Neural progenitor cell (in vitro differentiated cells): Measurements from ENCODE around the gene PLXNA4. TPM values are rescaled to one million over a fixed set of nuclear protein-coding genes. Genes with fewer than 3 reads are reported as not detected.
A peak's percentile ranks its signal among the peaks of the same experiment; 100 is the strongest.

ENCODE experiments used
- DNase-seq: peaks from one replicate; pipeline ENCODE4 v3.0.0-alpha.2; 2016; ENCODE audit warnings: low spot score
- H2AFZ ChIP-seq: fragments of 200-600 bp; sonication (generic); replicated peaks from 2 replicates; pipeline ENCODE4 v1.6.1; 2016; ENCODE audit warnings: antibody characterized with exemption
- H3F3A ChIP-seq: fragments of 200-600 bp; sonication (generic); 2 replicates; pipeline ENCODE4 v1.6.1; 2016; ENCODE audit warnings: antibody characterized with exemption, low read depth
- H3K27ac ChIP-seq: fragments of 200-600 bp; sonication (generic); 2 replicates; pipeline ENCODE4 v1.5.1; 2016; ENCODE audit warnings: mild to moderate bottlenecking
- H3K27me3 ChIP-seq: fragments of 200-600 bp; sonication (generic); 2 replicates; pipeline ENCODE4 v1.6.1; 2016; ENCODE audit warnings: mild to moderate bottlenecking, moderate library complexity
- H3K36me3 ChIP-seq: fragments of 200-600 bp; sonication (generic); 2 replicates; pipeline ENCODE4 v1.5.1; 2016
- H3K4me1 ChIP-seq: fragments of 200-600 bp; sonication (generic); 2 replicates; pipeline ENCODE4 v1.6.1; 2016; ENCODE audit warnings: mixed run types
- H3K4me2 ChIP-seq: fragments of 200-600 bp; sonication (generic); 2 replicates; pipeline ENCODE4 v1.6.1; 2016
- H3K4me3 ChIP-seq: fragments of 200-600 bp; sonication (generic); 2 replicates; pipeline ENCODE4 v1.5.1; 2016
- H3K79me2 ChIP-seq: fragments of 200-600 bp; sonication (generic); 2 replicates; pipeline ENCODE4 v1.6.1; 2016; ENCODE audit warnings: low read depth
- H3K9ac ChIP-seq: fragments of 200-600 bp; sonication (generic); 2 replicates; pipeline ENCODE4 v1.6.1; 2016
- H3K9me3 ChIP-seq: fragments of 200-600 bp; sonication (generic); 2 replicates; pipeline ENCODE4 v1.5.1; 2016; ENCODE audit warnings: low read depth
- H4K20me1 ChIP-seq: fragments of 200-600 bp; sonication (generic); 2 replicates; pipeline ENCODE4 v1.6.1; 2016; ENCODE audit warnings: low read depth
- H3K27ac Mint-ChIP-seq: 3 replicates; pipeline ENCODE4 v1.8.0; 2021; ENCODE audit warnings: mixed read lengths
- H3K27me3 Mint-ChIP-seq: 2 replicates; pipeline ENCODE4 v1.8.0; 2022; ENCODE audit warnings: low read depth, mild to moderate bottlenecking, inconsistent platforms, moderate library complexity, mixed read lengths; ENCODE audit not compliant: insufficient read depth
- H3K36me3 Mint-ChIP-seq: 3 replicates; pipeline ENCODE4 v1.8.0; 2021; ENCODE audit warnings: mixed read lengths
- H3K4me1 Mint-ChIP-seq: 3 replicates; pipeline ENCODE4 v1.8.0; 2021; ENCODE audit warnings: mixed read lengths
- H3K4me3 Mint-ChIP-seq: 3 replicates; pipeline ENCODE4 v1.8.0; 2021; ENCODE audit warnings: mild to moderate bottlenecking, moderate library complexity, mixed read lengths
- H3K9me3 Mint-ChIP-seq: 3 replicates; pipeline ENCODE4 v1.8.0; 2020; ENCODE audit warnings: mixed read lengths
- EZH2 ChIP-seq: fragments of 200-600 bp; sonication (generic); IDR thresholded peaks from 2 replicates; pipeline ENCODE4 v1.6.1; 2017; ENCODE audit warnings: antibody characterized with exemption, mild to moderate bottlenecking, moderate library complexity
- EZH2phosphoT487 ChIP-seq: fragments of 200-600 bp; sonication (generic); IDR thresholded peaks from 2 replicates; pipeline ENCODE4 v1.6.1; 2017; ENCODE audit warnings: antibody characterized with exemption
- total RNA-seq: library from RNA; depleted of rRNA; stranded (reverse); fragments of >200 nt; gene quantifications from 2 replicates; pipeline ENCODE4 v1.2.3, GENCODE V29; 2015; ENCODE audit warnings: low replicate concordance
- TF ChIP-seq, protein P1 (sequence below): fragments of 200-600 bp; sonication (generic); IDR thresholded peaks from 2 replicates; pipeline ENCODE4 v1.5.1; 2017; ENCODE audit warnings: antibody characterized with exemption, mild to moderate bottlenecking

The PLXNA4 gene
- total RNA-seq, 1 donor from 2014 or later: 0.49 TPM

DNA sequence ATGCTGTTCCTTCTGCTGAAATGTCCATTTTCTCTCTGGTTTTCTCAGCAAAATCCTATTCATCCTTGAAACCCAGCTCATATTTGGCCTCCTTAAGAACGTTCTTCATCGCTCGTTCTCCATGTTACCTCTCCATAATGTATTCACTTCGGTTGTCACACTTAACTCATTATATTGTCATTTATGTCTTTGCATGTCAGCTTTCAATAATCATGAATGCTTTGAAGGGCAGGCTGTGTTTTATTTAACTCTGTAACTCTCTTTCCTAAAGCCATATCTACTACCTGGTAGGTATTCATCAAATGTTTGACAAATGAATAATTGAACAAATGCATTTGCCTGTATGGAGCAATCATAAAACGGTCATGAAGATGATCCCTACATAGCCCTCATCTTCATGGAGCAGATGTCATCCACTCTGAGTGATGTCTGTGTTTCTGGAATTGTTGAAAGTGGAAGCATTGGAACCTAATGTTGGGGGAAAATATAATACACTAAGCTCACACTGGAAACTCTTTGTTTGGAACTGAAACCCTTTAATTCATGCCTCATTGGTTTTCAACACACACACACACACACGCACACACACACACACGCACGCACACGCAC, 303.4 kb downstream of the PLXNA4 start:
- no peaks in the 10 kb centered on the region for H3K9me3 Mint-ChIP-seq
- TF ChIP-seq, protein P1, sequence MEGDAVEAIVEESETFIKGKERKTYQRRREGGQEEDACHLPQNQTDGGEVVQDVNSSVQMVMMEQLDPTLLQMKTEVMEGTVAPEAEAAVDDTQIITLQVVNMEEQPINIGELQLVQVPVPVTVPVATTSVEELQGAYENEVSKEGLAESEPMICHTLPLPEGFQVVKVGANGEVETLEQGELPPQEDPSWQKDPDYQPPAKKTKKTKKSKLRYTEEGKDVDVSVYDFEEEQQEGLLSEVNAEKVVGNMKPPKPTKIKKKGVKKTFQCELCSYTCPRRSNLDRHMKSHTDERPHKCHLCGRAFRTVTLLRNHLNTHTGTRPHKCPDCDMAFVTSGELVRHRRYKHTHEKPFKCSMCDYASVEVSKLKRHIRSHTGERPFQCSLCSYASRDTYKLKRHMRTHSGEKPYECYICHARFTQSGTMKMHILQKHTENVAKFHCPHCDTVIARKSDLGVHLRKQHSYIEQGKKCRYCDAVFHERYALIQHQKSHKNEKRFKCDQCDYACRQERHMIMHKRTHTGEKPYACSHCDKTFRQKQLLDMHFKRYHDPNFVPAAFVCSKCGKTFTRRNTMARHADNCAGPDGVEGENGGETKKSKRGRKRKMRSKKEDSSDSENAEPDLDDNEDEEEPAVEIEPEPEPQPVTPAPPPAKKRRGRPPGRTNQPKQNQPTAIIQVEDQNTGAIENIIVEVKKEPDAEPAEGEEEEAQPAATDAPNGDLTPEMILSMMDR: no peak
- no peak for TF ChIP-seq EZH2
- TF ChIP-seq EZH2phosphoT487: no peak
- no peak overlapping the region for H3K4me3 ChIP-seq

DNA sequence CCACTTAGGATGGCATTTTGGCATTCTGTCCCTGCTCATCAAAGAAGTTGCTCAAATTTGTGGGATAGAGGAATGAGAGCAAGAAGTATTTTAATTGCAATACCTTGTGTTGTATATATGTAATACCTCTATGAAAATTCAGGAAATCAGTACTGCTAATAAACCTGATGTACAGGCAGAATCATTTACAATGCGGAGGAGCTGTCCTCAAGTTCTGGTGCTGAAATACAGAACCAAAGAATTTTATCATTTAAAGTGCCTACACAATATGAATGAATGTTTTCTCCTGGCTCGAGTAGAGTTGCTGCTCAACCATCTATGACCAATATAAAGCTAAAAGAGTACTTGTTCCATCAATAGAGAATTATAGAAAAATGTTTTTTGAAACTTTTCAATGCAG, 305.8 kb downstream of the PLXNA4 start:
- Mint-ChIP-seq H3K27ac (no peak overlapping the region), H3K4me3 (no peak overlapping the region), H3K36me3 (no peaks in the 10 kb centered on the region), H3K4me1 (peaks cover 4% of the 10 kb centered on the region), H3K9me3 (no peaks in the 10 kb centered on the region), H3K27me3 (peaks cover 4% of the 10 kb centered on the region)
- peaks cover 30% of the 10 kb centered on the region for H3K27me3 ChIP-seq
- H3K27ac ChIP-seq: no peak overlapping the region
- peak; percentile 41 for DNase-seq
- H3K9me3 ChIP-seq: no peaks in the 10 kb centered on the region
- H3K4me3 ChIP-seq: no peak overlapping the region
- H3K9ac ChIP-seq: no peak overlapping the region
- no peaks in the 10 kb centered on the region for H3K36me3 ChIP-seq
- TF ChIP-seq, protein P1: no peak
- TF ChIP-seq EZH2phosphoT487: no peak
- no peak for TF ChIP-seq EZH2
- peaks cover 17% of the 10 kb centered on the region for H4K20me1 ChIP-seq
- no peak overlapping the region for H3K4me2 ChIP-seq
- H3K4me1 ChIP-seq: peaks cover under 1% of the 10 kb centered on the region
- H2AFZ ChIP-seq: no peak overlapping the region
- H3F3A ChIP-seq: no peaks in the 10 kb centered on the region
- H3K79me2 ChIP-seq: no peaks in the 10 kb centered on the region

More for the DNA sequence above, 303.4 kb downstream of the PLXNA4 start:
- Mint-ChIP-seq H3K36me3 (no peaks in the 10 kb centered on the region), H3K4me1 (peaks cover 11% of the 10 kb centered on the region), H3K4me3 (no peak overlapping the region), H3K27me3 (peaks cover 8% of the 10 kb centered on the region), H3K27ac (no peak overlapping the region)
- no peaks in the 10 kb centered on the region for H3F3A ChIP-seq
- H3K9ac ChIP-seq: no peak overlapping the region
- no peak overlapping the region for H3K4me2 ChIP-seq
- H3K9me3 ChIP-seq: no peaks in the 10 kb centered on the region
- peaks cover 6% of the 10 kb centered on the region for H3K4me1 ChIP-seq
- peaks cover 17% of the 10 kb centered on the region for H4K20me1 ChIP-seq
- H3K27ac ChIP-seq: no peak overlapping the region
- H3K36me3 ChIP-seq: no peaks in the 10 kb centered on the region
- DNase-seq: no peak
- H3K27me3 ChIP-seq: peaks cover 30% of the 10 kb centered on the region
- H2AFZ ChIP-seq: no peak overlapping the region
- no peaks in the 10 kb centered on the region for H3K79me2 ChIP-seq

DNA sequence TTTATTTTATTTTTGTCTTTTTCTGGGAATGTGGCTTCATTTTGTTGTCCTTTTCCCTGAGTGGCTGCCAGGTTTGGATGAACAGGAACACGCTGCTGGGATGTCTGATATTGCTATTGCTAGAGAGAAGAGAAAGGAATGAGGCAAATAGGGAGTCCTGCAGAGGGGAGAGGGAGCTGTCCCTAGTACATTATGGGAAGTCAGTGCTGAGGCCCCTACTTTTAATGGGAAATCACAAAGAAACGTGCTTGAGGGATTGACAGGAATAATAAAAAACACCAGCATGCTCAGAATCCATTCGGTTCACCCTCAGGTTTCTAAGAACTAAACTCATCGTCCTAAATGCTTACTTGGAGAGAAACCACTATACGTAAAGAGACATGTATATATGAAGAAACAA, 306.6 kb downstream of the PLXNA4 start:
- DNase-seq: peak; percentile 28
- H3K4me1 ChIP-seq: no peaks in the 10 kb centered on the region
- H3K9me3 Mint-ChIP-seq: no peaks in the 10 kb centered on the region
- peak overlapping the region; percentile 18 for H3K4me3 Mint-ChIP-seq
- no peak overlapping the region for H3K4me3 ChIP-seq
- no peaks in the 10 kb centered on the region for H3F3A ChIP-seq
- H3K9ac ChIP-seq: no peak overlapping the region
- peaks cover 17% of the 10 kb centered on the region for H4K20me1 ChIP-seq
- H3K4me1 Mint-ChIP-seq: no peaks in the 10 kb centered on the region
- H3K27me3 ChIP-seq: peaks cover 30% of the 10 kb centered on the region
- H3K79me2 ChIP-seq: no peaks in the 10 kb centered on the region
- H3K9me3 ChIP-seq: no peaks in the 10 kb centered on the region
- H3K36me3 Mint-ChIP-seq: no peaks in the 10 kb centered on the region
- peaks cover 4% of the 10 kb centered on the region for H3K27me3 Mint-ChIP-seq
- no peak overlapping the region for H3K27ac ChIP-seq
- no peak overlapping the region for H2AFZ ChIP-seq
- no peak overlapping the region for H3K27ac Mint-ChIP-seq
- TF ChIP-seq EZH2 (no peak), EZH2phosphoT487 (no peak)
- TF ChIP-seq, protein P1: no peak
- H3K36me3 ChIP-seq: no peaks in the 10 kb centered on the region
- no peak overlapping the region for H3K4me2 ChIP-seq
